ENCODE results near the gene GAGE12E. TPM values are rescaled to one million over a fixed set of nuclear protein-coding genes. Genes with fewer than 3 reads are reported as not detected.
"Not testable (repeated sequence)": the region's sequence is repeated elsewhere in the genome, so short reads cannot be mapped to it uniquely, and the experiment has no call there.

GAGE12E gene
- not detected for polyA plus RNA-seq (ENCODE audit: insufficient read length in 10 of 10)
- long read RNA-seq, donor 1: 0 reads
- long read RNA-seq, donor 2: 0 reads
- long read RNA-seq, donor 3: 0 reads
- long read RNA-seq, donor 4: 0 reads
- long read RNA-seq, donor 5: 0 reads
- long read RNA-seq, donor 6: 0 reads
- long read RNA-seq, donor 7: 0 reads
- long read RNA-seq, donor 8: 0 reads
- long read RNA-seq, donor 9: 0 reads

- not testable (repeated sequence) for DNase-seq
Observed at GRCh38 chrX:49550989-49551388, at the start of gene GAGE12E. TSS of gene GAGE12E (plus strand) at chrX:49551289. CDS start at chrX:49552444, 1,155 bp downstream.

GRCh38 chrX:49531877-49532276, 19.2 kb upstream of the GAGE12E start, which contains the start of gene GAGE12C:
TSS of gene GAGE12C (plus strand) at chrX:49532177. CDS start at chrX:49533332, 1,155 bp downstream.
- DNase-seq: not testable (repeated sequence)

- not testable (repeated sequence) for DNase-seq
Observed at GRCh38 chrX:49541433-49541832, 9.7 kb upstream of the GAGE12E start, which contains the start of gene GAGE12D. TSS of gene GAGE12D (plus strand) at chrX:49541733. CDS start at chrX:49542888, 1,155 bp downstream.

GRCh38 chrX:49560542-49560941, 9.5 kb downstream of the GAGE12E start, which contains the start of gene GAGE12F:
TSS of gene GAGE12F (plus strand) at chrX:49560842. CDS start at chrX:49561997, 1,155 bp downstream.
- DNase-seq: not testable (repeated sequence)

GRCh38 chrX:49568728-49569127, 17.6 kb downstream of the GAGE12E start:
- DNase-seq: not testable (repeated sequence)

GRCh38 chrX:49569152-49569551, 18.1 kb downstream of the GAGE12E start:
- not testable (repeated sequence) for DNase-seq

- DNase-seq: not testable (repeated sequence)
Observed at GRCh38 chrX:49570100-49570499, 19.0 kb downstream of the GAGE12E start, which contains the start of gene GAGE12G. TSS of gene GAGE12G (plus strand) at chrX:49570400. CDS start at chrX:49571555, 1,155 bp downstream.

- DNase-seq: not testable (repeated sequence)
Observed at GRCh38 chrX:49579649-49580048, 28.6 kb downstream of the GAGE12E start, which contains the start of gene GAGE12H. TSS of gene GAGE12H (plus strand) at chrX:49579949. CDS start at chrX:49581104, 1,155 bp downstream.

GRCh38 chrX:49589196-49589595, 38.1 kb downstream of the GAGE12E start, which contains the start of gene GAGE2A:
TSS of gene GAGE2A (plus strand) at chrX:49589496. CDS start at chrX:49590651, 1,155 bp downstream.
- not testable (repeated sequence) for DNase-seq

GRCh38 chrX:49589769-49590478, 38.8 kb downstream of the GAGE12E start:
- DNase-seq: not testable (repeated sequence)

GRCh38 chrX:49590488-49590887, 39.4 kb downstream of the GAGE12E start:
- DNase-seq: not testable (repeated sequence)

GRCh38 chrX:49598720-49599119, 47.6 kb downstream of the GAGE12E start, which contains the start of gene GAGE1:
TSS of gene GAGE1 (plus strand) at chrX:49599020. CDS start at chrX:49600175, 1,155 bp downstream.
- DNase-seq: not testable (repeated sequence)

Other genes with a start within 250 kb of the GAGE12E start
- gene GAGE10, start 247.6 kb upstream of the GAGE12E start, polyA plus RNA-seq (ENCODE audit: insufficient read length in 10 of 10): not detected
- gene GAGE12J, start 229.3 kb upstream of the GAGE12E start, polyA plus RNA-seq (ENCODE audit: insufficient read length in 10 of 10): not detected
- gene GAGE13, start 219.7 kb upstream of the GAGE12E start, polyA plus RNA-seq (ENCODE audit: insufficient read length in 10 of 10): not detected
- gene GAGE12C, start 19.1 kb upstream of the GAGE12E start, polyA plus RNA-seq (ENCODE audit: insufficient read length in 10 of 10): not detected
- not detected for gene GAGE12D, start 9.6 kb upstream of the GAGE12E start, polyA plus RNA-seq (ENCODE audit: insufficient read length in 10 of 10)
- gene GAGE12F, start 9.6 kb downstream of the GAGE12E start, polyA plus RNA-seq (ENCODE audit: insufficient read length in 10 of 10): not detected
- not detected for gene GAGE12G, start 19.1 kb downstream of the GAGE12E start, polyA plus RNA-seq (ENCODE audit: insufficient read length in 10 of 10)
- gene GAGE12H, start 28.7 kb downstream of the GAGE12E start, polyA plus RNA-seq (ENCODE audit: insufficient read length in 10 of 10): not detected
- not detected for gene GAGE2A, start 38.2 kb downstream of the GAGE12E start, polyA plus RNA-seq (ENCODE audit: insufficient read length in 10 of 10)
- gene GAGE1, start 47.7 kb downstream of the GAGE12E start, polyA plus RNA-seq (ENCODE audit: insufficient read length in 10 of 10): not detected
- not detected for gene PAGE1, start 144.7 kb downstream of the GAGE12E start, polyA plus RNA-seq (ENCODE audit: insufficient read length in 10 of 10)

Measured in muscle of back (tissue), 13 donors.